Measurements from ENCODE around the gene DNM2.

Gene DNM2

DNA sequence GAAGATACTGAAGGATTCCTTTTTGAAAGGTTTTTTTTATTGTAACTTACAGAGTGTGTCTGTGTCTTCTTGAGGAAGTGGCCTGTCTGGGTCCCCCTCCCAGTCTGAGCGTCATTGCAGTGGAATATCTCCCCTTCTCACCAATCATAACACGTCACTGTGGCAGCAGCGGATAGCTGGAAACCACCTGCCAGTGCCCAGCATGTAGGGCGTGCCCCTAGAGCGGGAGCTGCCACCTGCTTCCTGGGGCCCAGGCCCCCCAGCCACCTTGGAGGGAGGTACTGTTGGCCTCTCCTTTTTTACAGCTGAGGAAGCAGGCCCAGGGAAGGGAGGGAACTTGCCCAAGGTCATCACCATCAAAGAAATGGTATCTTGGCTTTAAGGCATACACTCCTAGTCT lies 4.6 kb upstream of the DNM2 start:
- no peak overlapping the region for H3K9ac ChIP-seq (ENCODE audit: low read length)
- H3K9me3 ChIP-seq (ENCODE audit: control insufficient read depth, low read depth, low read length) = no peaks in the 10 kb centered on the region
- H3K27ac ChIP-seq (ENCODE audit: low read length) = no peak overlapping the region
- no peaks in the 10 kb centered on the region for H3K4me1 ChIP-seq (ENCODE audit: control insufficient read depth, low read depth, low read length)
- peaks cover 7% of the 10 kb centered on the region for H3K36me3 ChIP-seq (ENCODE audit: control insufficient read depth, low read depth, low read length)
- no peak overlapping the region for H3K4me3 ChIP-seq (ENCODE audit: low read length)
- H3K27me3 ChIP-seq (ENCODE audit: control insufficient read depth, insufficient read depth, low read length) = no peaks in the 10 kb centered on the region

DNA sequence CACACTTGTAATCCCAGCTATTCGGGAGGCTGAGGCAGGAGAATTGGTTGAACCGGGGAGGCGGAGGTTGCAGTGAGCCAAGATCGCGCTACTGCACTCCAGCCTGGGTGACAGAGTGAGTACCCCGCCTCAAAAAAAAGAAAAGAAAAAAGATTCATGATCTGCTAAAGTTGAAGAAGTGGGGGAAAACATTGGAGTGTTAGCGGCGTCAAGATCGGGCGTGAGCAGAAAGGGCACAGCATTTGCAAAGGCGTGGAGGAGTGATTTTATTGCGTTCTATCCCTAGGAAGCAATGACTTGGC lies 874 bp upstream of the DNM2 start:
- peak overlapping the region; percentile 29 for H3K4me3 ChIP-seq (ENCODE audit: low read length)

DNA sequence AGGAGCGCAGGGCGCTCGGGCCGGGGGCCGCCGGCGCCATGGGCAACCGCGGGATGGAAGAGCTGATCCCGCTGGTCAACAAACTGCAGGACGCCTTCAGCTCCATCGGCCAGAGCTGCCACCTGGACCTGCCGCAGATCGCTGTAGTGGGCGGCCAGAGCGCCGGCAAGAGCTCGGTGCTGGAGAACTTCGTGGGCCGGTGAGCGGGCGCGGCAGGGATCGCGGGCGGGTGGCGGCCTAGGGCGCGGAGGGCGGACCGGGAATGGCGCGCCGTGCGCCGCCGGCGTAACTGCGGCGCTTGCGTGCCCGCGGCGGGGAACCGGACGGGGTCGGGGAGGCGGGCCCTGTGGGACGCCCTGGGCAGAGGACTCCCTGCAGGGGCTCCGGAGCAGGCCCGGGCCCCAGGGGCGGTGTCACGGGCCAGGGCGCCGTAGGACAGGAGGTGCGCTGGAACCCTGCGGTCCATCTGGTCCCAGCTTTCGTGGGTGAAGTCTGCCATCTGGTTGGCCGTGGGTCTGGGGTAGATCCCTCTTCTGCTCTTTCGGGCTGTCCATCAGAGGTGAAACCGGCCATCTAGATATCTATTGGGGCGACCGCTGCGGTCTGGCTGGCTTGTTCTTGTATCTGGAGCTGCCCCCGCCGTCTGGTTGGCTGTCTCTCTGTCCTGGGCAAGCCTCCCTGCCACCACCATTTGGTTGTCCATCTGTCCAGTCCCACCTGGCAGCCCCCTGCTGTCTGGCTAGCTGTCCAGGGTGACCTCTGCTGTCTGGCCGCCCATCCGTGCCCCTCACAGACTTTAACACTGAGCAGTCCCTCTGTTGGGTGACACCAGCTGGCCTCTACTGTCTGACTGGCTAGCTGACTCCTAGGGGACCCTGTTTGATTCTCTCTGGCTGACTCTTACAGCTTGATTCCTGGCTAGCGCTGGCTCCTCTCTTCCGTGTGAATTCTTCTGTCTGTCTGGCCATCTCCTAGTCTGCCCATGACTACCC lies 622 bp downstream of the DNM2 start:
- Histone ChIP-seq H3K27me3 (ENCODE audit: control insufficient read depth, insufficient read depth, low read length) (no peaks in the 10 kb centered on the region), H3K9me3 (ENCODE audit: control insufficient read depth, low read depth, low read length) (no peaks in the 10 kb centered on the region), H3K36me3 (ENCODE audit: control insufficient read depth, low read depth, low read length) (peaks cover 9% of the 10 kb centered on the region), H3K27ac (ENCODE audit: low read length) (no peak overlapping the region), H3K4me1 (ENCODE audit: control insufficient read depth, low read depth, low read length) (peaks cover 2% of the 10 kb centered on the region), H3K4me3 (ENCODE audit: low read length) (peak overlapping the region; percentile 84), H3K9ac (ENCODE audit: low read length) (peak overlapping the region; percentile 79)

More for the DNA sequence above, 874 bp upstream of the DNM2 start:
- H3K27ac ChIP-seq (ENCODE audit: low read length) = no peak overlapping the region
- peaks cover 2% of the 10 kb centered on the region for H3K4me1 ChIP-seq (ENCODE audit: control insufficient read depth, low read depth, low read length)
- H3K9ac ChIP-seq (ENCODE audit: low read length) = no peak overlapping the region
- no peaks in the 10 kb centered on the region for H3K27me3 ChIP-seq (ENCODE audit: control insufficient read depth, insufficient read depth, low read length)
- H3K9me3 ChIP-seq (ENCODE audit: control insufficient read depth, low read depth, low read length) = no peaks in the 10 kb centered on the region
- peaks cover 9% of the 10 kb centered on the region for H3K36me3 ChIP-seq (ENCODE audit: control insufficient read depth, low read depth, low read length)

DNA sequence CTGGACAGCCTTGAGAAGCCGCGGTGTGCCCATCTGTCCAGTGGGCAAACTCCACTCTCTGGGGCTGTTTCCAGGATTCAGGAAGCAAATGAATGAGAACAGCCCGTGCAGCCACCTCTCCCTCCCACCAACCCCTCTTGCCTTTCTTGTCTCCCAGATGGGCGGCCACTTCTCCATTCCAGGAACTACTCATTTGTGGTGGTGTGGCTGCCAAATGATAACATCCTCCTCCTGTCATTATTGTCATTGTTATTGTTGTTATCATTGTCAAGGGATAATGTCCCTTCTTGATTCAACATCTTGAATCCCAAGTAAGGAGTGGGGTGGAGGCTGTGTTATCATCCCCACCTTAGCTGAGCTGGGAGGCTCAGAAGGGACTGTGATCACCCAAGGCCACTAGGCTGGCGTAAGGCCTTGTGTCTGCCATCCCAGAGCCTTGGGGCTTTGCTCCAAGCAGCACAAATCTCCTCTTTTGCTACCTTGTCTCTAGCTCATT lies 1.6 kb downstream of the DNM2 start:
- Histone ChIP-seq H3K27me3 (ENCODE audit: control insufficient read depth, insufficient read depth, low read length) (no peaks in the 10 kb centered on the region), H3K9ac (ENCODE audit: low read length) (no peak overlapping the region), H3K36me3 (ENCODE audit: control insufficient read depth, low read depth, low read length) (peaks cover 3% of the 10 kb centered on the region)

DNA sequence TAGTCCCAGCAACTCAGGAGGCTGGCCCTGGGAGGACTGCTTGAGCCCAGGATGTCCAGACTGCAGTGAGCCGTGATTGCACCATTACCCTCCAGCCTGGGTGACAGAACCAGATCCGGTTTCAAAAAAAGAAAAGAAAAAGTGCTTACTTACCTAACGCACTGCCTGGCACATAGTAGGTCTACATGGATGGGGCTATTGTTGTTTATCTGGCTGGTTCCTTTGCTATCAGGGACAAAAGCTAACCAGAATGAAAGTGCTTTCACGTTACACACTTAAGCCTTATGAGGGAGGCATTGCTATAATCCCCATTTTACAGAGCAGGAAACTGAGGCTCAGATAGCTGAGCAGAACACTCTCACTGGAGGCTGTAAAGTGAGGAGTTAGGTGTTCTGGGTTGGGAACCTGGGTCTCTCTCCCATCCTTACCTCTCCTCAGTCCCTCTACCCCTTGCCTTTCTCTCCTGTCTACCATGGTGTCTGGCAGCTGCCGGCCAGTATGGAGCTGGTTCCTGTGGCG lies 2.8 kb downstream of the DNM2 start:
- Histone ChIP-seq H3K4me3 (ENCODE audit: low read length) (no peak overlapping the region), H3K9ac (ENCODE audit: low read length) (no peak overlapping the region)

More for the DNA sequence above, 1.6 kb downstream of the DNM2 start:
- Histone ChIP-seq H3K4me1 (ENCODE audit: control insufficient read depth, low read depth, low read length) (peaks cover 2% of the 10 kb centered on the region), H3K4me3 (ENCODE audit: low read length) (peak overlapping the region; percentile 84), H3K9me3 (ENCODE audit: control insufficient read depth, low read depth, low read length) (no peaks in the 10 kb centered on the region), H3K27ac (ENCODE audit: low read length) (no peak overlapping the region)

DNA sequence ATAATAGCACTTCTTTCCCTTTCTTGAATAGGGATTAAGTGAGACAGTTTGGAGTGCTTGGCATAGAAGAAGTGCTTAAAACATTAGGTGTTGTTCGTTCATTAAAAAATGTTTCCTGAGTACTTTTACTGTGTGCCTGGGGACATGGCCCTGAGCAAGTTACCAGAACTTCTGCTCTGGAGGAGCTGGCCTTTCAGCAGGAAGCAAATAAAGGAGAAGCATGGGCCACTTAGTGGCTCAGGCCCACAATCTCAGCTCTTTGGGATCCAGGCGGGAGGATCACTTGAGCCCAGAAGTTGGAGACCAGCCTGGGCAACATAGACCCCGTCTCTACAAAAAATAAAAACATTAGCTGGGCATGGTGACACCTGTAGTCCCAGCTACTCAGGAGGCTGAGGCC lies 5.7 kb downstream of the DNM2 start:
- Histone ChIP-seq H3K4me1 (ENCODE audit: control insufficient read depth, low read depth, low read length) (peaks cover 2% of the 10 kb centered on the region), H3K4me3 (ENCODE audit: low read length) (no peak overlapping the region), H3K27me3 (ENCODE audit: control insufficient read depth, insufficient read depth, low read length) (no peaks in the 10 kb centered on the region), H3K9ac (ENCODE audit: low read length) (no peak overlapping the region), H3K9me3 (ENCODE audit: control insufficient read depth, low read depth, low read length) (no peaks in the 10 kb centered on the region), H3K27ac (ENCODE audit: low read length) (no peak overlapping the region), H3K36me3 (ENCODE audit: control insufficient read depth, low read depth, low read length) (peaks cover 3% of the 10 kb centered on the region)

More for the DNA sequence above, 2.8 kb downstream of the DNM2 start:
- no peak overlapping the region for H3K27ac ChIP-seq (ENCODE audit: low read length)
- H3K36me3 ChIP-seq (ENCODE audit: control insufficient read depth, low read depth, low read length) = peaks cover 3% of the 10 kb centered on the region
- H3K4me1 ChIP-seq (ENCODE audit: control insufficient read depth, low read depth, low read length) = peaks cover 2% of the 10 kb centered on the region
- no peaks in the 10 kb centered on the region for H3K9me3 ChIP-seq (ENCODE audit: control insufficient read depth, low read depth, low read length)
- H3K27me3 ChIP-seq (ENCODE audit: control insufficient read depth, insufficient read depth, low read length) = no peaks in the 10 kb centered on the region

DNA sequence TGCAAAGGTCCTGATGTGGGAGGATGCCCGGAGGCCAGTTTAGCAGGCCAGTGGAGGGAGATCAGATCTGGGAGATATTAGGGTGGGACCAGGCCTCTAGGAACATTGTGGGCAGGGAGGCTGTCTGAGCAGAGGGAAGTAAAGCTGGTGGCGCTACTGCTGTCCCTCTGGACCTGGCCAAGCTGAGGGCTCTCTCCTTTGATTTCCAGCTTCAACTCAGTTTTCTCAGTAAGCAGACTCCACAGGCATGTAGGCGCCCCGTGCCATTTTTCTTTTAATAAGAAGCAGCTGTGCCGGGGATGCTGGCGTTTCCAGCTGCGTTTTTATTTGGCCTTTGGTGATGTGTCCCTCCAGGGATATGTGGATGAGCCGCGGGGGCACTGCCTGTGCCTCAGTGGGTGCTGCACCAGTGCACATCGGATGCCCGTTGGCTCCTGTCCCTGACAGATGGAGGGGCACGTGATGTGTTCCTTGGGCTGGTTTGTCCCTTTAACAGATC lies 6.7 kb downstream of the DNM2 start:
- Histone ChIP-seq H3K9me3 (ENCODE audit: control insufficient read depth, low read depth, low read length) (no peaks in the 10 kb centered on the region), H3K4me3 (ENCODE audit: low read length) (no peak overlapping the region), H3K9ac (ENCODE audit: low read length) (no peak overlapping the region), H3K27me3 (ENCODE audit: control insufficient read depth, insufficient read depth, low read length) (no peaks in the 10 kb centered on the region), H3K27ac (ENCODE audit: low read length) (no peak overlapping the region), H3K4me1 (ENCODE audit: control insufficient read depth, low read depth, low read length) (no peaks in the 10 kb centered on the region), H3K36me3 (ENCODE audit: control insufficient read depth, low read depth, low read length) (peaks cover 5% of the 10 kb centered on the region)

DNA sequence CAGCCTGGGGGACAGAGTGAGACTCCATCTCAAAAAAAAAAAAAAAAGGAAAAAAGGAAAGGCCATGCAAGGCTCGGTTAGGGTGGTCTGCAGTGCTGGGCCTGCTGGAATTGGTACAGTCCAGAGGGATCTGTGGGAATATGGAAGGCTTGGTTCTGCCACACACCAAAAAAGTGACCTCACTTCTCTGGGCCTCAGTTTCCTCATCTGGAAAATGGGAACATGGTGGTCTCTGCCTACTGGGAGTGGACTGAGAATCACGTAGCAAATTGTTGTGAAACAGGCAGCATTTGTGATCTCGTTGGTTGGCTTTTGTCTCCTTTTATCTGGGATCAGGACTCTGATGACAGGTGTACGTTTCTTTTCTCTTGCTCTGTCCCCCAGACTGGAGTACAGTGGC lies 7.5 kb downstream of the DNM2 start:
- Histone ChIP-seq H3K4me1 (ENCODE audit: control insufficient read depth, low read depth, low read length) (no peaks in the 10 kb centered on the region), H3K27me3 (ENCODE audit: control insufficient read depth, insufficient read depth, low read length) (no peaks in the 10 kb centered on the region), H3K9ac (ENCODE audit: low read length) (no peak overlapping the region), H3K36me3 (ENCODE audit: control insufficient read depth, low read depth, low read length) (peaks cover 6% of the 10 kb centered on the region), H3K9me3 (ENCODE audit: control insufficient read depth, low read depth, low read length) (no peaks in the 10 kb centered on the region), H3K27ac (ENCODE audit: low read length) (no peak overlapping the region), H3K4me3 (ENCODE audit: low read length) (no peak overlapping the region)

DNA sequence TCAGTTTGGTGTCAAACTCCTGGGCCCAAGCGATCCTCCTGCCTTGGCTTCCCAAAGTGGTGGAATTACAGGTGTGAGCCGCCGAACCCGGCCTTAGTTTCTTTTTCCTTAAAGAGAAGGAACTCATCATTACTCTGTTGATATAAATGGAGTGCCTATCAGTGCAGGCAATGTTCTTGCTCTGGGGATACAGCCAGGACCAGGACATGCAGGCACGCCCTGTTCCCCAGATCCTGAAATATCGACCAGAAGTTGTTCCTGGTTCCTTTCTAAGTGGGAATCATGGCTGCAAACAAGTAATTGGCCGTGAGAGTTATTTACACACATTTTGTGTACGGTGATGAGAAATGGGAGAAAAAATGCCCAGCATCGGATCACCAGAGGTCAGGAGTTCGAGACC lies 8.4 kb downstream of the DNM2 start:
- no peaks in the 10 kb centered on the region for H3K4me1 ChIP-seq (ENCODE audit: control insufficient read depth, low read depth, low read length)
- H3K36me3 ChIP-seq (ENCODE audit: control insufficient read depth, low read depth, low read length) = peaks cover 3% of the 10 kb centered on the region
- H3K9ac ChIP-seq (ENCODE audit: low read length) = no peak overlapping the region

DNA sequence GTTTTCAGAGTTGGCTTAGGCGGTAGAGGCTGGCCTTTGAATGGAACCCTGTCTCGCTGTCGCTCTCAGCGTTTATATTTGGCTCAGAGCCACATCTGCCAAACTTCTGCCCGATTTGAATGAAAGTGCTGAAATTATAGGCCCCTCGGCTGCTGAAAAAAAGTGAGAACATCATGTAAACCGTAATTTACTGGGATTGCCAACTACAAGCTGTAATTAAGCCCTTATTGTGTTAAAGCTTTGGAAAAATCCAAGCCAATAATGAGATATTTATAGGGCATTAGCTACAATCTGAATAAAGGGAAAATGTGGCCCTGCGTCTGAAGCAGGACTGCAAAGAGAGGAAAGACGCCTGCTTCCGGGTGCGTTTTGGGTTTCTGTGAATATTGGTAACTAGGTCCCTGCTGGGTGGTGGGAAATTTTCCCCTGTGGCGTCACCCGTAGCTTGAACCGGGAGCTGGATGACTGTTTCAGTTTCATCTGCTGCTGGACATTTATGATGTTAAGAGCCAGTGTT lies 9.9 kb downstream of the DNM2 start:
- Histone ChIP-seq H3K27me3 (ENCODE audit: control insufficient read depth, insufficient read depth, low read length) (no peaks in the 10 kb centered on the region), H3K36me3 (ENCODE audit: control insufficient read depth, low read depth, low read length) (peaks cover 3% of the 10 kb centered on the region), H3K4me1 (ENCODE audit: control insufficient read depth, low read depth, low read length) (no peaks in the 10 kb centered on the region), H3K9ac (ENCODE audit: low read length) (no peak overlapping the region), H3K9me3 (ENCODE audit: control insufficient read depth, low read depth, low read length) (no peaks in the 10 kb centered on the region), H3K27ac (ENCODE audit: low read length) (no peak overlapping the region), H3K4me3 (ENCODE audit: low read length) (no peak overlapping the region)

More for the DNA sequence above, 8.4 kb downstream of the DNM2 start:
- Histone ChIP-seq H3K27me3 (ENCODE audit: control insufficient read depth, insufficient read depth, low read length) (no peaks in the 10 kb centered on the region), H3K27ac (ENCODE audit: low read length) (no peak overlapping the region), H3K9me3 (ENCODE audit: control insufficient read depth, low read depth, low read length) (no peaks in the 10 kb centered on the region), H3K4me3 (ENCODE audit: low read length) (no peak overlapping the region)

DNA sequence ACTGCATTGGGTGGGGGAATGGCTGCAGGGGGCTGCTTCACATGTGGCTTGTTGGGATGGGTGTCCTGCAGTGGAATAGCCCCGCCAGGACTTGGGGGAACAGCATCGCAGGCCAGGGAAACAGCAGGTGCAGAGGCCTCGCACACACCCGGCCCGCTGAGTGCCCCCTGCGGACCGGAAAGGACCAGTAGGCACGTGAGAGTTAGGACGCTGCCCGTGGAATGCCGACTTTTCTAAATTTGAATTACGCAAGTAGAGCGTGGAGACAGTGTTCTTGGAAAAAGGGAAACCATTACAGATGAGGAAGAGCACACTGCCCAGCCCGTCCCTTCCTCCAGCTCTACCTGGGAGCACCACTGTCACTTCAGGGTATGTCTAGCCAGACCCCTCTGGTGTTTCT lies 11.5 kb downstream of the DNM2 start:
- Histone ChIP-seq H3K4me3 (ENCODE audit: low read length) (no peak overlapping the region), H3K27me3 (ENCODE audit: control insufficient read depth, insufficient read depth, low read length) (no peaks in the 10 kb centered on the region), H3K9me3 (ENCODE audit: control insufficient read depth, low read depth, low read length) (no peaks in the 10 kb centered on the region), H3K4me1 (ENCODE audit: control insufficient read depth, low read depth, low read length) (no peaks in the 10 kb centered on the region), H3K27ac (ENCODE audit: low read length) (no peak overlapping the region), H3K9ac (ENCODE audit: low read length) (no peak overlapping the region), H3K36me3 (ENCODE audit: control insufficient read depth, low read depth, low read length) (peaks cover 3% of the 10 kb centered on the region)

All from iPS-18a (cell line).